Astrocyte of the spinal cord (primary cell): ENCODE results near the gene CAMTA1.

ENCODE experiments used
- DNase-seq: peaks from one replicate; pipeline ENCODE4 v3.0.0; 2011; ENCODE audit warnings: low read depth, low spot score
- H3K4me3 ChIP-seq: 2 replicates; pipeline ENCODE4 v1.5.1; 2011; ENCODE audit warnings: low read depth, mild to moderate bottlenecking, low read length, moderate library complexity
- in situ Hi-C: cut with HindIII; loops from 2 replicates; pipeline ENCODE4 v1.10.0; 2017; ENCODE audit warnings: low sequenced_read_pairs
- TF ChIP-seq, protein P1 (sequence below): IDR thresholded peaks from 2 replicates; pipeline ENCODE4 v1.5.1; 2012; ENCODE audit warnings: low read depth, mild to moderate bottlenecking, low read length, inconsistent platforms

Gene CAMTA1

DNA sequence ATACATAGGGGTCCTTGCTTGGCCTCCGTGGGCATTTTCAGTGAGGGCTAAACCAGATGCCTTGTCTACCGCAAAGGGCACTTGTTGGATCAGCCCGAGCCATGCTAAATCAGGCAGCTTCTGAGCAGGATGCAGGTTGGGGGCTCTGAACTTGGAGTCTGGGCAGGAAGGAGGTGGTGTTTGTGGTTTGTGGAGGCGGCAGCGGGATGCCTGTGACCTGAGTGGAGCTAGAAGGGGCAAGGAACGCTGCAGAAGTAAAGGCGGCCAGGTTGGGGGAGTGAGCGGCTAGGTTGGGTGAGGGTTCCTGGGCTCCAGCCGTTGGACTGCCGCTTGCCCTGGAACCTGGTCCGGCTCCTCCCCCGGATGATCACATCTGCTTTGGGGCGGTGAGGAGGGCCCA, 183.9 kb downstream of the CAMTA1 start:
- TF ChIP-seq, protein P1, sequence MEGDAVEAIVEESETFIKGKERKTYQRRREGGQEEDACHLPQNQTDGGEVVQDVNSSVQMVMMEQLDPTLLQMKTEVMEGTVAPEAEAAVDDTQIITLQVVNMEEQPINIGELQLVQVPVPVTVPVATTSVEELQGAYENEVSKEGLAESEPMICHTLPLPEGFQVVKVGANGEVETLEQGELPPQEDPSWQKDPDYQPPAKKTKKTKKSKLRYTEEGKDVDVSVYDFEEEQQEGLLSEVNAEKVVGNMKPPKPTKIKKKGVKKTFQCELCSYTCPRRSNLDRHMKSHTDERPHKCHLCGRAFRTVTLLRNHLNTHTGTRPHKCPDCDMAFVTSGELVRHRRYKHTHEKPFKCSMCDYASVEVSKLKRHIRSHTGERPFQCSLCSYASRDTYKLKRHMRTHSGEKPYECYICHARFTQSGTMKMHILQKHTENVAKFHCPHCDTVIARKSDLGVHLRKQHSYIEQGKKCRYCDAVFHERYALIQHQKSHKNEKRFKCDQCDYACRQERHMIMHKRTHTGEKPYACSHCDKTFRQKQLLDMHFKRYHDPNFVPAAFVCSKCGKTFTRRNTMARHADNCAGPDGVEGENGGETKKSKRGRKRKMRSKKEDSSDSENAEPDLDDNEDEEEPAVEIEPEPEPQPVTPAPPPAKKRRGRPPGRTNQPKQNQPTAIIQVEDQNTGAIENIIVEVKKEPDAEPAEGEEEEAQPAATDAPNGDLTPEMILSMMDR = no peak
- in situ Hi-C loops = no loop called here
- DNase-seq = peak; percentile 54
- H3K4me3 ChIP-seq = no peak overlapping the region

DNA sequence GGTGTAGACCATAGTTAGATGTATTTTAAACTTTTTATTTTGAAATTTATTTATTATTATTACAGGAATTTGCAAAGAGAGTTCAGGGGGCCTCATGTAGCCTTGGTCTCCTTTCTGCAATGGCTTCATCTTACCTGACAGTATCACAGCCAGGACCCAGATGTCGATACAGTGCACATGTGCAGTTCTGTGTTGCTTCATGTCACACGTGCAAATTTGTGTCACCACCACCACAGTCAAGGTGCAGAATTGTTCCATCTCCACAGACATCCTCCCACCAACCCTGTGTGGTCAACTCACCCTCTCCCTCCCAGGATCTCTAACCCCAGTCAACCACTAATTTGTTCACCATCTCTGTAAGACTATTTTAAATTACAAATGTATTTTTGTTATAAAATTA, 184.5 kb downstream of the CAMTA1 start:
- no peak for DNase-seq
- in situ Hi-C loops = no loop called here
- TF ChIP-seq, protein P1 = no peak
- no peak overlapping the region for H3K4me3 ChIP-seq

DNA sequence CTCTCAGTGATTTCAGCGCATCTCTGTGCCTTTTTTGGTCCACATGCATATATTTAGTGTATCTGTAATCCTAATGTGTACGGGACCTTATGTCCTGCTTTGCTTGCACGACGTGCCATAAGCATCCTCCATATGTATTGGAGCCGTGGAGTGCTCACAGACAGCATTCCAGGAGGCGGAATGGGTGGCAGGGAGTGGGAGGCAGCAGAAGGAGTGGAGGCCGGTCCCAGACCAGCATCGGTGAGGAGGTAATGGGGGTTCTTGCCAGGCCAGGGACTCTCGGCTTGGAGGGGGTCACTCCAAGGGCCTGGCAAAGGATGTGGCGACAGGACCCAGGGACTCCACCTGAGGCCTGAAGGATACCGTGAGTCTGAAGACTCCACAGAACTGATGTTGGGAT, 185.0 kb downstream of the CAMTA1 start:
- TF ChIP-seq, protein P1 = no peak
- no peak for DNase-seq
- in situ Hi-C loops = no loop called here

DNA sequence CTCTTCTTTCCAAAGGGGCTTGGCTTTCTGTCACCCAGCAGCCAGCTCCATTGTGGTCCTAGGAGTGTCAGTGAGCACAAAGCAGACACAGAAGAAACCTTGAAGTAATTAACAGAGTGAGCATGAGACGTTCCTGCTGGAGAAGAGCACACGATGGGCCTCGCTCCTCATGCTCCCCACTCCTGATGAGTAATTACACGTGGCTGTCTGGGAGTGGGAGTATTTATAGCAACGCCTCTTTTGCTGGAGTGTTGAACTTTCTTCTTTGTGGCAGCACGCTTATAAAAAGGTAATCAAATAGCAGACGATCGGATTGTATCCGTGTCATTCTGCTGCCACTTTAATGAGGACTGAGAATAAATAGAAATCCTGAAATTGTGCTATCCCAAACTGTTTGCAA, 185.8 kb downstream of the CAMTA1 start:
- in situ Hi-C loops = no loop called here
- DNase-seq = no peak
- TF ChIP-seq, protein P1 = no peak
- no peak overlapping the region for H3K4me3 ChIP-seq

More for the DNA sequence above, 185.0 kb downstream of the CAMTA1 start:
- no peak overlapping the region for H3K4me3 ChIP-seq

DNA sequence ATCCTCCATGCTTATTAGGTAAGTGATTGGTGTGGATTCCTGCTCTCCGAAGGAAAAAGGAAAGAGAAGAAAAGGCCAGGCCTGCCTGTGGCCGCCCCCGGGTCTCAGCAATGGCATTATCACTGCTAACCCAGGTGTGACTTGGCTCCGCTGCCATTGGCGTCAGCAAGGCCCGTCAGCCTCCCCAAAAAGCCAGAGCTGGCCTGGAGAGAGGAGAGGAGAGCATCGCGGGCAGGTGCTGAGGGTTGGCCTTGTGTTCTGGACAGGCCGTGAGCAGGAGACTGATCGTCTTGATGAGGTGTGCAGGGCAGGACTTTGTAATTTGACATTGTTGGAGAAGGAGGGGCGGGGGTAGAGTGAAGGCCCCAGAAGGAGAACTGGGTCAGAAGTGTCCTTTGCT, 186.4 kb downstream of the CAMTA1 start:
- no peak overlapping the region for H3K4me3 ChIP-seq
- TF ChIP-seq, protein P1 = no peak
- no peak for DNase-seq
- in situ Hi-C loops = no loop called here

DNA sequence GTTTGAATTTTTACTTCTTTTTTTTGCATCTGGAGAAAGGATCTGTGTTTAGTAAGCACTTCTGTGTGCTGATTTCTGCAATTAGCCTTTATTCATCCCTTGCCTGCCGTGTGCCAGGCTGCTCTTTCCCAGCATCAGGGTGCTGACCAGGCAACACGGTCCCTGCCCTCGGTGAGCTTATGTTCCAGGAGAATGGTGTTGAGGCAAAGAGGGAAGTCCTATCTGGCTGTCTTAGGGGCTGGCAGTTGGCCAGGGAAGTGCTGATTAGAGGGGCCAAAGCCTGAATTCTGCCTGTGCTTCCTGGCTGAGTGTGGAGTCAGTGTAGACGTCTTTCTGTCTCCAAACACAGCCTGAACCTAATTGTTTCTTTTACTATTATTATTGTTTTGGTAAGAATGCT, 187.1 kb downstream of the CAMTA1 start:
- DNase-seq = no peak
- H3K4me3 ChIP-seq = no peak overlapping the region
- in situ Hi-C loops = no loop called here
- TF ChIP-seq, protein P1 = no peak

DNA sequence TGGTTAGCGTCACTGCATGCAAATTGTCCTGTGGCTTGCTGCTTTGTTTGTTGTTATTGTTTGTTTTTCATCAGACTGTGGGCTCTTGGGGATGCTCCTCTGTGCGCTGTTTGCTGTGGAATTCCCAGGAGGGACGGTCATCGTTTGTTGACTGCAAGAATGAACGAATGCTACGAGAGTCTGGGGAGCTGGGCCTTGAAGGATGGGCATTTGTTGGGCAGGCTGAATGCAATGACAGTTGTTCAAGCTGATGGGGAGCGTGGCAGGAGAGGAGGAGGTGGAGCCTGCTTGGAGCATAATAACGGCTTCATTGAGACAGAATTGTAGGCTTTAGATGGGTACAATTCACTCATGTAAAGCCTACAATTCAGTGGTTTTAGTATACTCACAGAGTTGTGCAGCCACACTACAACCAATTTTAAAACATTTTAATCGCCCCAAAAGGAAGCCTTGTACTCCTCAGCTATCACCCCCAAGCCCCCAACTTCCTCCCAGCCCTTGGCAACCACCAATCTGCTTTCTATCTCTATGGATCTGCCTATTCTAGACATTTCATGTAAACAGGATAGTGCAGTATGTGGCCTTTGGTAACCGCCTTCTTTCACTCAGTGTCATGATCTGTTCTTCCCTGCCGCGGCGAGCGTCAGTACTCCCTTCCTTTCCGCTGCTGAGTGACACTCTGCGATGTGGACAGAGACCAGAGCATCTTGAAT, 190.2 kb downstream of the CAMTA1 start:
- no peak for DNase-seq
- TF ChIP-seq, protein P1 = no peak
- in situ Hi-C loops = no loop called here
- no peak overlapping the region for H3K4me3 ChIP-seq
